GM12878 (cell line): Measurements from ENCODE around the gene B3GAT1. TPM values are rescaled to one million over a fixed set of nuclear protein-coding genes. Genes with fewer than 3 reads are reported as not detected.

ENCODE experiments used
- ATAC-seq: fragments of 200-7000 bp; cut with Tn5 transposase; 3 replicates; pipeline ENCODE4 v1.9.1; 2020; ENCODE audit warnings: mild to moderate bottlenecking, moderate library complexity
- BruUV-seq: library from RNA; stranded (reverse); fragments of 400-500 nt; replicated peaks from 2 replicates; lab custom pipeline; 2021; lab: Mats Ljungman, UMichigan
- CTCF ChIA-PET: fragments of 300-600 bp; sonication (Branson Sonifier 250); formaldehyde crosslinking; extraction: SDS; loops from one replicate; lab custom pipeline; 2021; ENCODE audit warnings: inconsistent platforms; lab: Yijun Ruan, JAX
- POLR2A ChIA-PET: fragments of 350-600 bp; formaldehyde crosslinking; extraction: SDS; loops from one replicate; lab custom pipeline; 2021; ENCODE audit warnings: inconsistent platforms; lab: Charles Lee
- RAD21 ChIA-PET: fragments of 300-600 bp; sonication (Branson Sonifier 250); formaldehyde crosslinking; loops from one replicate; lab custom pipeline; 2023; ENCODE audit warnings: antibody characterized with exemption; ENCODE audit not compliant: unreplicated experiment; lab: Charles Lee
- SMC1A ChIA-PET: fragments of 300-600 bp; sonication (Branson Sonifier 250); formaldehyde crosslinking; loops from one replicate; lab custom pipeline; 2023; ENCODE audit not compliant: unreplicated experiment, uncharacterized antibody; lab: Charles Lee
- DNase-seq: peaks from one replicate; pipeline ENCODE4 v3.0.0-alpha.2; 2011; ENCODE audit warnings: low read depth, low spot score
- FAIRE-seq: peaks from 3 replicates; lab custom pipeline; 2011; peaks lifted over from hg19 to GRCh38; lab: Jason Lieb, UNC
- H2AFZ ChIP-seq: 2 replicates; pipeline ENCODE4 v1.6.0; 2011; ENCODE audit warnings: low read depth, low read length, control low read depth; ENCODE audit not compliant: control insufficient read depth
- H3K27ac ChIP-seq: 2 replicates; pipeline ENCODE4 v1.5.1; 2011; ENCODE audit warnings: control low read depth; ENCODE audit not compliant: control insufficient read depth, insufficient read depth
- H3K27me3 ChIP-seq, 2 experiments: replicated peaks in 1 of 2; 2 replicates each; pipeline versions ENCODE4 v1.6.0 to v1.6.1; 2011; ENCODE audit warnings: low read length in 1 of 2; ENCODE audit not compliant: control insufficient read depth in 2 of 2, insufficient read depth in 2 of 2
- H3K36me3 ChIP-seq, 2 experiments: 2 replicates each; pipeline ENCODE4 v1.5.1; 2011; ENCODE audit warnings: low read length in 1 of 2; ENCODE audit not compliant: control insufficient read depth in 2 of 2, insufficient read depth in 2 of 2
- H3K4me1 ChIP-seq: 2 replicates; pipeline ENCODE4 v1.6.1; 2011; ENCODE audit warnings: mild to moderate bottlenecking, low read length, moderate library complexity, mixed read lengths; ENCODE audit not compliant: control insufficient read depth, insufficient read depth
- H3K4me2 ChIP-seq: 2 replicates; pipeline ENCODE4 v1.6.0; 2011; ENCODE audit warnings: control low read depth; ENCODE audit not compliant: control insufficient read depth, insufficient read depth
- H3K4me3 ChIP-seq: fragments of 200-600 bp; sonication (generic); 2 replicates; pipeline ENCODE4 v1.5.1; 2016
- H3K79me2 ChIP-seq: 2 replicates; pipeline ENCODE4 v1.6.0; 2011; ENCODE audit warnings: low read length; ENCODE audit not compliant: control insufficient read depth, insufficient read depth
- H3K9ac ChIP-seq: 2 replicates; pipeline ENCODE4 v1.8.0; 2011; ENCODE audit warnings: low read length, control low read depth, mixed read lengths; ENCODE audit not compliant: control insufficient read depth, insufficient read depth
- H3K9me3 ChIP-seq: replicated peaks from 3 replicates; pipeline ENCODE4 v1.5.1; 2011; ENCODE audit warnings: mild to moderate bottlenecking, low read length; ENCODE audit not compliant: control insufficient read depth, insufficient read depth
- H4K20me1 ChIP-seq: 2 replicates; pipeline ENCODE4 v1.6.0; 2011; ENCODE audit not compliant: control insufficient read depth, insufficient read depth
- ELK1 ChIP-seq: IDR thresholded peaks from 2 replicates; pipeline ENCODE4 v1.6.1; 2012; ENCODE audit warnings: low read depth, low read length, improper control_type of control experiment
- FOXM1 ChIP-seq: IDR thresholded peaks from 2 replicates; pipeline ENCODE4 v1.6.1; 2012; ENCODE audit warnings: low read depth, mild to moderate bottlenecking, inconsistent platforms, low read length, moderate library complexity
- MYC ChIP-seq: IDR thresholded peaks from 2 replicates; pipeline ENCODE4 v1.6.1; 2011; ENCODE audit warnings: mild to moderate bottlenecking, low read length, moderate library complexity, inconsistent platforms; ENCODE audit not compliant: insufficient read depth, insufficient replicate concordance, insufficient read length, severe bottlenecking
- NFYB ChIP-seq: IDR thresholded peaks from 2 replicates; pipeline ENCODE4 v1.6.1; 2011; ENCODE audit warnings: low read depth, mild to moderate bottlenecking, low read length, improper control_type of control experiment, moderate library complexity; ENCODE audit not compliant: insufficient read depth
- POLR2A ChIP-seq: IDR thresholded peaks from 2 replicates; pipeline ENCODE4 v1.6.1; 2011; ENCODE audit warnings: low read depth, mild to moderate bottlenecking, low read length
- RBBP5 ChIP-seq: fragments of 200-600 bp; sonication (generic); conservative IDR thresholded peaks from 2 replicates; pipeline ENCODE4 v1.6.1; 2016
- RFX5 ChIP-seq: IDR thresholded peaks from 2 replicates; pipeline ENCODE4 v1.6.1; 2011; ENCODE audit warnings: low read depth, low read length, improper control_type of control experiment
- STAT3 ChIP-seq: IDR thresholded peaks from 2 replicates; pipeline ENCODE4 v1.6.1; 2011; ENCODE audit warnings: low read depth, low read length, improper control_type of control experiment
- TBL1XR1 ChIP-seq: IDR thresholded peaks from 2 replicates; pipeline ENCODE4 v1.6.1; 2012; ENCODE audit warnings: low read depth, low read length, improper control_type of control experiment
- ZNF592 ChIP-seq: fragments of 450-650 bp; IDR thresholded peaks from 2 replicates; pipeline ENCODE4 v1.6.1; 2017; ENCODE audit warnings: mild to moderate bottlenecking, moderate library complexity
- ZZZ3 ChIP-seq: IDR thresholded peaks from 2 replicates; pipeline ENCODE4 v1.6.1; 2011; ENCODE audit warnings: low read depth; ENCODE audit not compliant: control insufficient read depth, insufficient read length
- WGBS: methylation state at CpG from one replicate; pipeline ENCODE4 v1.1.6; 2016; ENCODE audit warnings: low lambda C conversion rate; ENCODE audit not compliant: insufficient replicate concordance, insufficient coverage; ENCODE audit errors: missing lambda C conversion rate; 5-methylcytosine and 5-hydroxymethylcytosine counted together
- in situ Hi-C: fragments of 300-500 bp; cut with MboI; formaldehyde crosslinking; loops from 9 replicates; pipeline ENCODE4 v1.14.3; 2018; ENCODE audit warnings: mixed read lengths
- intact Hi-C: fragments of 100-400 bp; cut with micrococcal nuclease; formaldehyde crosslinking; loops from one replicate; pipeline ENCODE4 v1.14.2; 2022; ENCODE audit not compliant: unreplicated experiment
- polyA plus RNA-seq, 11 experiments: library from polyadenylated mRNA; depleted of rRNA in 4 of 11; unstranded in 6 of 11; stranded (reverse) in 5 of 11; fragments of >200 nt; fragmentation: Nextera tagmentation in 4 of 11; fragmentation: Illumina TruSeq in 1 of 11; extraction: Ambion mirVana in 4 of 11; extraction: Trizol in 1 of 11; gene quantifications; 1 replicate in 1 of 11; 2 replicates in 10 of 11; pipeline versions ENCODE4 v1.2.1 to v1.2.3, GENCODE V29; 2011 to 2016; ENCODE audit warnings: inconsistent platforms in 2 of 11, missing spikeins in 2 of 11, low read depth in 1 of 11
- total RNA-seq, 4 experiments: library from RNA; depleted of rRNA in 3 of 4; stranded (reverse); fragments of >200 nt in 3 of 4; fragmentation: Illumina TruSeq in 1 of 4; extraction: Trizol in 1 of 4; gene quantifications; 2 replicates each; pipeline versions ENCODE4 v1.2.1 to v1.2.3, GENCODE V29; 2013 to 2021

Gene B3GAT1
- total and polyA plus RNA-seq, 10 of the 15 experiments (the other 5 are each of a cell fraction or from before 2014, with no cell fraction given) = 0.05 TPM; not detected in 9

GRCh38 chr11:134385171-134385570, 26.9 kb downstream of the B3GAT1 start:
- 48% methylated on average over 15 of the region's 15 CpGs for WGBS
- ChIA-PET SMC1A (no interaction called here), POLR2A (no interaction called here)

GRCh38 chr11:134384406-134384805, 27.6 kb downstream of the B3GAT1 start:
- Histone ChIP-seq H4K20me1 (no peaks in the 10 kb centered on the region), H3K4me3 (no peak overlapping the region), H3K27me3 (no peaks in the 10 kb centered on the region; a peak in 1 of 4 replicates), H3K4me2 (no peak overlapping the region), H3K36me3 (no peaks in the 10 kb centered on the region), H2AFZ (no peak overlapping the region), H3K9ac (no peak overlapping the region), H3K4me1 (no peaks in the 10 kb centered on the region), H3K27ac (no peak overlapping the region), H3K9me3 (no peaks in the 10 kb centered on the region), H3K79me2 (no peaks in the 10 kb centered on the region)
- RAD21 ChIA-PET = no interaction called here
- POLR2A ChIA-PET = no interaction called here
- WGBS = 40% methylated on average over 14 of the region's 14 CpGs
- no TSS peak for BruUV-seq
- CTCF ChIA-PET = no interaction called here
- in situ Hi-C loops = no loop called here
- intact Hi-C loops = no loop called here
- SMC1A ChIA-PET = interaction anchor here (0.6 kb wide), 1 partner anchor 342 kb away, joined by 3 read pairs; no protein-coding TSS in a partner anchor
- DNase-seq (no peak), FAIRE-seq (no peak), ATAC-seq (no peak)
- TF ChIP-seq ELK1 = no peak
- no peak for TF ChIP-seq ZZZ3
- TF ChIP-seq ZNF592 = no peak
- no peak for TF ChIP-seq TBL1XR1
- TF ChIP-seq MYC = no peak
- no peak for TF ChIP-seq RFX5
- no peak for TF ChIP-seq NFYB
- TF ChIP-seq RBBP5 = no peak
- no peak for TF ChIP-seq POLR2A
- no peak for TF ChIP-seq FOXM1

More at GRCh38 chr11:134385171-134385570, 26.9 kb downstream of the B3GAT1 start:
- no peaks in the 10 kb centered on the region for H3K36me3 ChIP-seq
- DNase-seq (no peak), ATAC-seq (no peak), FAIRE-seq (no peak)
- intact Hi-C loops = no loop called here
- no peak overlapping the region for H2AFZ ChIP-seq
- no peak overlapping the region for H3K27ac ChIP-seq
- in situ Hi-C loops = no loop called here
- ChIA-PET RAD21 (no interaction called here), CTCF (no interaction called here)
- no peak for TF ChIP-seq STAT3
- H3K9ac ChIP-seq = no peak overlapping the region
- no peaks in the 10 kb centered on the region for H3K4me1 ChIP-seq
- no TSS peak for BruUV-seq
- no peaks in the 10 kb centered on the region for H3K79me2 ChIP-seq
- H3K27me3 ChIP-seq = no peaks in the 10 kb centered on the region; a peak in 1 of 4 replicates
- H4K20me1 ChIP-seq = no peaks in the 10 kb centered on the region
- no peak overlapping the region for H3K4me3 ChIP-seq
- no peaks in the 10 kb centered on the region for H3K9me3 ChIP-seq
- H3K4me2 ChIP-seq = no peak overlapping the region
